ENCODE results near the gene LINC00237. TPM values are rescaled to one million over a fixed set of nuclear protein-coding genes. Genes with fewer than 3 reads are reported as not detected.

Gene LINC00237
- total and polyA plus RNA-seq, 2 of the 8 experiments (the other 6 are each of a cell fraction or from before 2014, with no cell fraction given): 0.28 to 1.4 TPM

- TF ChIP-seq CHD7 (IDR thresholded peaks at IDR 0.05; ENCODE audit: insufficient replicate concordance, low read length): no peak
Observed at GRCh38 chr20:21143194-21143890, 37.2 kb upstream of the LINC00237 start (continued).
